ENCODE results near the gene RTP2.
"Not testable (repeated sequence)": the region's sequence is repeated elsewhere in the genome, so short reads cannot be mapped to it uniquely, and the experiment has no call there.

Gene RTP2

GRCh38 chr3:187718802-187719201, 16.4 kb upstream of the RTP2 start:
- no peak for DNase-seq (ENCODE audit: low read depth, low spot score)
- H3K27ac ChIP-seq = no peak overlapping the region

GRCh38 chr3:187717572-187717971, 15.2 kb upstream of the RTP2 start:
- H3K27ac ChIP-seq = no peak overlapping the region
- no peak for DNase-seq (ENCODE audit: low read depth, low spot score)

- DNase-seq (ENCODE audit: low read depth, low spot score) = peak; percentile 24
- H3K27ac ChIP-seq = no peak overlapping the region
These were observed 12.1 kb upstream of the RTP2 start for GRCh38 chr3:187714404-187714979.

GRCh38 chr3:187713504-187713903, 11.1 kb upstream of the RTP2 start:
- DNase-seq (ENCODE audit: low read depth, low spot score) = no peak

GRCh38 chr3:187709155-187709554, 6.8 kb upstream of the RTP2 start:
- DNase-seq (ENCODE audit: low read depth, low spot score) = no peak
- H3K27ac ChIP-seq = no peak overlapping the region

More at GRCh38 chr3:187713504-187713903, 11.1 kb upstream of the RTP2 start:
- H3K27ac ChIP-seq = no peak overlapping the region

GRCh38 chr3:187708696-187709095, 6.3 kb upstream of the RTP2 start:
- no peak overlapping the region for H3K27ac ChIP-seq
- no peak for DNase-seq (ENCODE audit: low read depth, low spot score)

GRCh38 chr3:187706971-187707370, 4.6 kb upstream of the RTP2 start:
- no peak overlapping the region for H3K27ac ChIP-seq
- no peak for DNase-seq (ENCODE audit: low read depth, low spot score)

GRCh38 chr3:187705164-187705563, 2.8 kb upstream of the RTP2 start:
- H3K27ac ChIP-seq = no peak overlapping the region
- DNase-seq (ENCODE audit: low read depth, low spot score) = no peak

- H3K27ac ChIP-seq = no peak overlapping the region
- no peak for DNase-seq (ENCODE audit: low read depth, low spot score)
These were observed 2.1 kb downstream of the RTP2 start for GRCh38 chr3:187700249-187700648.

GRCh38 chr3:187698499-187699399, 3.6 kb downstream of the RTP2 start:
- no peak for DNase-seq (ENCODE audit: low read depth, low spot score)
- no peak overlapping the region for H3K27ac ChIP-seq

GRCh38 chr3:187696021-187696420, 6.3 kb downstream of the RTP2 start:
- no peak overlapping the region for H3K27ac ChIP-seq
- no peak for DNase-seq (ENCODE audit: low read depth, low spot score)

- no peak for DNase-seq (ENCODE audit: low read depth, low spot score)
- H3K27ac ChIP-seq = no peak overlapping the region
These were observed 6.9 kb downstream of the RTP2 start for GRCh38 chr3:187695449-187695848.

GRCh38 chr3:187694801-187695200, 7.6 kb downstream of the RTP2 start:
- no peak for DNase-seq (ENCODE audit: low read depth, low spot score)
- H3K27ac ChIP-seq = no peak overlapping the region

GRCh38 chr3:187693431-187693830, 8.9 kb downstream of the RTP2 start:
- no peak overlapping the region for H3K27ac ChIP-seq
- DNase-seq (ENCODE audit: low read depth, low spot score) = no peak

GRCh38 chr3:187689984-187690383, 12.4 kb downstream of the RTP2 start:
- no peak overlapping the region for H3K27ac ChIP-seq
- no peak for DNase-seq (ENCODE audit: low read depth, low spot score)

GRCh38 chr3:187686621-187687273, 15.6 kb downstream of the RTP2 start:
- no peak overlapping the region for H3K27ac ChIP-seq
- DNase-seq (ENCODE audit: low read depth, low spot score) = no peak

GRCh38 chr3:187685948-187686347, 16.4 kb downstream of the RTP2 start:
- no peak for DNase-seq (ENCODE audit: low read depth, low spot score)

GRCh38 chr3:187684880-187685279, 17.5 kb downstream of the RTP2 start:
- DNase-seq (ENCODE audit: low read depth, low spot score) = no peak
- no peak overlapping the region for H3K27ac ChIP-seq

More at GRCh38 chr3:187685948-187686347, 16.4 kb downstream of the RTP2 start:
- H3K27ac ChIP-seq = no peak overlapping the region

- DNase-seq (ENCODE audit: low read depth, low spot score) = no peak
- H3K27ac ChIP-seq = no peak overlapping the region
These were observed 17.9 kb downstream of the RTP2 start for GRCh38 chr3:187684444-187684843.

GRCh38 chr3:187681756-187682155, 20.6 kb downstream of the RTP2 start:
- not testable (repeated sequence) for H3K27ac ChIP-seq; DNase-seq (ENCODE audit: low read depth, low spot score)

All from epithelial cell of prostate (primary cell).